ENCODE data around the gene GABBR2. TPM values are rescaled to one million over a fixed set of nuclear protein-coding genes. Genes with fewer than 3 reads are reported as not detected.

GABBR2 gene
- total and polyA plus RNA-seq, 9 of the 15 experiments (the other 6 are each of a cell fraction or from before 2014, with no cell fraction given): 0.15 to 1.9 (median 0.32) TPM

DNA sequence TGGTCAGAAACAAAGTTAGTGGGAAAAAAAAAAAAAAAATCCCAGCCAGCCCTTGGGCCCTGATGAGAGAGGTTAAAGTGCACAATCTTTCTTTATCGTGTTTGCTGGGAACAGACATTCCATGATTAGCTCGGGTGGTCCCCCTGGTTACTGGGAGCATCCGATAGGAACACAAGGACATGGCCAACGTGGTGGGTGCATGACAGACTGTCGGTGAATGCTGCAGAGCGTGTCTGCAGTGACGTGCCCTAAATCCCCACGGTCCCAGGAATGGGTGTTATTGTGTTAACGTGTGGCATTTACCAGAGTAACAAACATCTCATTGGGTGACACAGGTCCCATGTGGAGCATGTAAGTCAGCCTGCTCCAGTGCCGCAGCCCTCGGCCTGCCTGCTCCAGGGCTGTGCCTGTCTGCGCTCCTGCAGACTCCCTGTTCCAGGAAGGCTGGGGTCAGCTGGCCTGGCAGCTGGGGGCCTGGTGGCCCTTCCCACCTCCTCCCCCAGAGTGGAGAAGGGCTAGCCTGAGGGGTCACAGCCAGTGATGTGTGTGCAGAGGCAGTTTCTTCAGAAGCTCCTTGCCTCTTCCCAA lies 419.0 kb downstream of the GABBR2 start (continued):
- TF ChIP-seq, protein P1, sequence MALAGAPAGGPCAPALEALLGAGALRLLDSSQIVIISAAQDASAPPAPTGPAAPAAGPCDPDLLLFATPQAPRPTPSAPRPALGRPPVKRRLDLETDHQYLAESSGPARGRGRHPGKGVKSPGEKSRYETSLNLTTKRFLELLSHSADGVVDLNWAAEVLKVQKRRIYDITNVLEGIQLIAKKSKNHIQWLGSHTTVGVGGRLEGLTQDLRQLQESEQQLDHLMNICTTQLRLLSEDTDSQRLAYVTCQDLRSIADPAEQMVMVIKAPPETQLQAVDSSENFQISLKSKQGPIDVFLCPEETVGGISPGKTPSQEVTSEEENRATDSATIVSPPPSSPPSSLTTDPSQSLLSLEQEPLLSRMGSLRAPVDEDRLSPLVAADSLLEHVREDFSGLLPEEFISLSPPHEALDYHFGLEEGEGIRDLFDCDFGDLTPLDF (CRISPR knock-in tag; IDR thresholded peaks at IDR 0.05): no peak
- TF ChIP-seq, protein P2, sequence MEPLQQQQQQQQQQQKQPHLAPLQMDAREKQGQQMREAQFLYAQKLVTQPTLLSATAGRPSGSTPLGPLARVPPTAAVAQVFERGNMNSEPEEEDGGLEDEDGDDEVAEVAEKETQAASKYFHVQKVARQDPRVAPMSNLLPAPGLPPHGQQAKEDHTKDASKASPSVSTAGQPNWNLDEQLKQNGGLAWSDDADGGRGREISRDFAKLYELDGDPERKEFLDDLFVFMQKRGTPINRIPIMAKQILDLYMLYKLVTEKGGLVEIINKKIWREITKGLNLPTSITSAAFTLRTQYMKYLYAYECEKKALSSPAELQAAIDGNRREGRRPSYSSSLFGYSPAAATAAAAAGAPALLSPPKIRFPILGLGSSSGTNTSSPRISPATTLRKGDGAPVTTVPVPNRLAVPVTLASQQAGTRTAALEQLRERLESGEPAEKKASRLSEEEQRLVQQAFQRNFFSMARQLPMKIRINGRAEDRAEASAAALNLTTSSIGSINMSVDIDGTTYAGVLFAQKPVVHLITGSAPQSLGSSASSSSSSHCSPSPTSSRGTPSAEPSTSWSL (CRISPR knock-in tag; IDR thresholded peaks at IDR 0.05; ENCODE audit: borderline replicate concordance): no peak
- TF ChIP-seq ZNF696 (CRISPR knock-in tag; conservative IDR thresholded peaks at IDR 0.05) (no peak), ZC3H4 (CRISPR knock-in tag; IDR thresholded peaks at IDR 0.05; ENCODE audit: borderline replicate concordance) (no peak), SAP30 (IDR thresholded peaks at IDR 0.05; ENCODE audit: borderline replicate concordance, insufficient read depth, low read depth, low read length, poor library complexity, severe bottlenecking) (no peak)

DNA sequence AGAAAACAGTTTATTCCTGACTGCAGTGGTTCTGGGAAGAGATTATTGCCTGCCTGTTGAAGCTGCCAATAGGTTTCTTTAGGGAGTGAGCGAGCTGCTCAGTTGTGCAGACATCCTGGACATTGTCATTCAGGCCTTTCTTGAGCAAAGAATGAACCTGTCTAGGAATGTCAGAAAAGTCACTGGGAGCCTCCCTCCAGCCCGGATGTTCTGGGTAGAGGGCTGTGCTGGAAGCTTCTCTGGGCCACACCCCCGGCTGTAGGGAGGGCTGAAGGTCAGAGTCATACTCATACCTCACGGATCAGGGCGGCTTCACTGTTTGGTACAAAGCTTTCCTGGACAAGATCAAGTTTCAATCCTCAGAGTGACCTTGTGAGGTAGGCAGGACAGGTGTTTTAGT lies 419.9 kb downstream of the GABBR2 start:
- Histone ChIP-seq H3K9me3 (replicated peaks; ENCODE audit: control insufficient read depth, insufficient read depth, low read depth, low read length) (no peaks in the 10 kb centered on the region), H3K36me3 (ENCODE audit: control insufficient read depth, insufficient read depth, low read length) (no peaks in the 10 kb centered on the region), H2AFZ (ENCODE audit: low read depth, low read length) (peak overlapping the region; percentile 81), H3K27me3 (ENCODE audit: control insufficient read depth in 2 of 2, insufficient read depth in 2 of 2, low read length in 2 of 2) (no peaks in the 10 kb centered on the region), H3K4me2 (ENCODE audit: insufficient read depth, low read length) (no peak overlapping the region; the same call in 1 of the 2 replicates), H3K79me2 (ENCODE audit: control insufficient read depth, insufficient read depth, low read length) (no peaks in the 10 kb centered on the region), H4K20me1 (replicated peaks; ENCODE audit: control insufficient read depth, insufficient read depth, low read length) (no peaks in the 10 kb centered on the region), H3K4me3 (no peak overlapping the region), H3K27ac (ENCODE audit: extremely low read depth, low read depth, low read length) (no peak overlapping the region), H3K9me1 (ENCODE audit: control insufficient read depth, insufficient read depth, low read length) (no peaks in the 10 kb centered on the region), H3K9ac (ENCODE audit: insufficient read depth in 1 of 2, low read depth in 2 of 2, low read length in 2 of 2) (no peak overlapping the region), H3K4me1 (replicated peaks in 1 of 2; ENCODE audit: control insufficient read depth in 2 of 2, insufficient read depth in 2 of 2, low read length in 2 of 2) (peaks cover 9 to 15% of the 10 kb centered on the region in 2 experiments)
- CTCF ChIA-PET (ENCODE audit: low intra/inter-chr PET ratio): no interaction called here
- FAIRE-seq (peak; percentile 77), DNase-seq (ENCODE audit: extremely low read depth in 1 of 4, low spot score in 3 of 4) (peak; percentile 29 to 52 (median 40)), ATAC-seq (peak; percentile 83)
- in situ Hi-C loops (cut with MboI) (no loop called here), intact Hi-C loops (cut with micrococcal nuclease) (no loop called here)
- TF ChIP-seq RAD21 (CRISPR knock-in tag; conservative IDR thresholded peaks at IDR 0.05 in 1 of 2, IDR thresholded peaks at IDR 0.05 in 1 of 2): no peak
- no peak for TF ChIP-seq ZFX (CRISPR knock-in tag; IDR thresholded peaks at IDR 0.05)
- peak; percentile 38; the same call in 1 of the 2 replicates for TF ChIP-seq ESRRA (IDR thresholded peaks at IDR 0.05; ENCODE audit: borderline replicate concordance, low read depth)
- TF ChIP-seq, protein P3, sequence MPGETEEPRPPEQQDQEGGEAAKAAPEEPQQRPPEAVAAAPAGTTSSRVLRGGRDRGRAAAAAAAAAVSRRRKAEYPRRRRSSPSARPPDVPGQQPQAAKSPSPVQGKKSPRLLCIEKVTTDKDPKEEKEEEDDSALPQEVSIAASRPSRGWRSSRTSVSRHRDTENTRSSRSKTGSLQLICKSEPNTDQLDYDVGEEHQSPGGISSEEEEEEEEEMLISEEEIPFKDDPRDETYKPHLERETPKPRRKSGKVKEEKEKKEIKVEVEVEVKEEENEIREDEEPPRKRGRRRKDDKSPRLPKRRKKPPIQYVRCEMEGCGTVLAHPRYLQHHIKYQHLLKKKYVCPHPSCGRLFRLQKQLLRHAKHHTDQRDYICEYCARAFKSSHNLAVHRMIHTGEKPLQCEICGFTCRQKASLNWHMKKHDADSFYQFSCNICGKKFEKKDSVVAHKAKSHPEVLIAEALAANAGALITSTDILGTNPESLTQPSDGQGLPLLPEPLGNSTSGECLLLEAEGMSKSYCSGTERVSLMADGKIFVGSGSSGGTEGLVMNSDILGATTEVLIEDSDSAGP (CRISPR knock-in tag; IDR thresholded peaks at IDR 0.05): 0 out of 2 replicates have a peak, but pooled peaks have one; percentile 44
- no TSS peak for BruUV-seq (replicated peaks)
- 35% methylated on average over 5 of the region's 5 CpGs for WGBS (ENCODE audit: insufficient coverage, low coverage, missing lambda C conversion rate)
- POLR2A ChIA-PET: interaction anchor here (0.6 to 1.5 kb wide), 4 partner anchors 18 to 786 kb away, joined by 3 to 4 read pairs (median 3); no protein-coding TSS in a partner anchor

Measured in K562 (cell line).